Thyroid gland (tissue), 4 donors: ENCODE measurements around the gene LRRC51.

Experiments used
- CTCF ChIP-seq, 6 experiments: fragments of 200-600 bp in 3 of 6; fragments of 450-650 bp in 3 of 6; sonication (generic) in 3 of 6; IDR thresholded peaks; one replicate each; pipeline ENCODE4 v1.5.1; 2016 to 2019; ENCODE audit warnings: antibody characterized with exemption in 6 of 6, mild to moderate bottlenecking in 2 of 6, inconsistent platforms in 1 of 6, moderate library complexity in 1 of 6
- POLR2A ChIP-seq, 2 donors: fragments of 450-650 bp; IDR thresholded peaks; one replicate each; pipeline ENCODE4 v1.6.1; 2017; ENCODE audit warnings: antibody characterized with exemption in 2 of 2, mild to moderate bottlenecking in 2 of 2, moderate library complexity in 1 of 2

GRCh38 chr11:72123117-72123653, 42.5 kb downstream of the LRRC51 start:
- TF ChIP-seq CTCF (IDR thresholded peaks at IDR 0.05), result no peak
- TF ChIP-seq POLR2A (IDR thresholded peaks at IDR 0.05), result no peak
